ENCODE results near the gene KIAA1755.

Gene KIAA1755

DNA sequence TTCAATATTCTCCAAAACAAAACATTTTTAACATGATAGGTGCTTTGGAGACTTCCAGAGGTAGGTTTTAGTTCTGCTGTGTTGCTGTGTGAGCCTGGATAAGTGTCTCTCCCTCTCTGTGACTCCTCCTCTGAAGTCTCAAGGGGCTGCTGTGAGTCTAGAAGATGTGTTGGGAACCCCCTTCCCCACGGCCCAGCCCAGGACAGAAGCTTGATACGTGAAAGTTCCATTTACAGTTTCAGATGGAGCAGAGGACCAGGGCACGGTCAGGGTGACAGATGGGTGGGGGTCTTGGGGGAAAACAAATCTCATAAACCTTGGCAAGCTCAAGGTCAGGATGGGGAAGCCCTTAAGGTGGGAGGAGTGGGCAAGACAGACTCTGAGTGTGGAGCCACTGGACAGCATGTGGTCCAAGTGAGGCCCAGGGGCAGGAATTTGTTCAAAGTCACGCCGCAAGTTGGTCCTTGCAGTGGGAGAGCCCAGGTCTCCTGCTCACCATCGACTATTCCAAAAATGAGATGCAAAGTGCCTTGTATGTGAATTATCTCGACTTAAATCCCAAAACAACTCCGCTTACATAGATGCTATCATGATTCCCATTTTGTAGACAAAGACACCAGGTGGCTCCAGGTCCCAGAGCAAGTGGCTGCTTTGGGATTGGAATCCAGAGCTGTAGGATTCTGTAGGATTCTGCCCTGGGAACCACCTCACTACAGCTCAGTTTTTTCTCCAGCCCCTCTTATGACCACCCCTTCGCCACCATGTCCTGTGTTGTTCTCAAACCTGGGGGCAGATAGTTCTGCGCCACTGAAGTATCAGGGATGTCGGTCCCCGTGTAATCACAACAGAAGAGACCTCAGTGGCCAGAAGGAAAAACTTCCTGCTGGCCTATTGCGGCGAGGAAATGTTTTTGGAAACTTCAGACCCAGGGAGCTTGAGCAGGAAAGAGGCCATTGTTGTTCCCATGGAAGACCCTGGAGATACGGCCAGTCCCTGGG is 97.4 kb downstream of the KIAA1755 start:
- DNase-seq, result no peak

GRCh38 chr20:38162149-38162548 is 98.4 kb downstream of the KIAA1755 start:
- no peak for DNase-seq

- no peak for DNase-seq
These were observed 99.1 kb downstream of the KIAA1755 start for GRCh38 chr20:38161412-38161774.
